Measurements from ENCODE around the gene DNAJC1.
"Not testable (repeated sequence)": the region's sequence is repeated elsewhere in the genome, so short reads cannot be mapped to it uniquely, and the experiment has no call there.

DNA sequence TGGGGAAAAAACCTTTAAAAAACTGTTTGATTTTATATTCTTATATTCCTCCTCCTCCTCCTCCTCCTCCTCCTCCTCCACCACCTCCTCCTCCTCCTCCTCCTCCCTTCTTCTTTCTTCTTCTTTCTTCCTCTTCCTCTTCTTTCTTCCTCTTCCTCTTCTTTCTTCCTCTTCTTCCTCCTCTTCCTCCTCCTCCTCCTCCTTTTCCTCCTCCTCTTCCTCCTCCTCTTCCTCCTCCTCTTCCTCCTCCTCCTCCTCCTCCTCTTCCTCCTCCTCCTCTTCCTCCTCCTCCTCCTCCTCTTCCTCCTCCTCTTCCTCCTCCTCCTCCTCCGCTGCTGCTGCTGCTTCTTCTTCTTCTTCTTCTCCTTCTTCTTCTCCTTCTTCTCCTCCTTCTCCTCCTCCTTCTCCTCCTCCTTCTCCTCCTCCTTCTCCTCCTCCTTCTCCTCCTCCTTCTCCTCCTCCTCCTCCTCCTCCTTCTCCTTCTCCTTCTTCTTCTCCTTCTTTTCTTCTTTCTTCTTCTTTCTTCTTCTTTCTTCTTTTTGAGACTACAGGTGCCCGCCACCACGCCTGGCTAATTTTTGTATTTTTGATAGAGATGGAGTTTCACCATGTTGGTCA, 286.0 kb downstream of the DNAJC1 start:
- TF ChIP-seq, protein P1, sequence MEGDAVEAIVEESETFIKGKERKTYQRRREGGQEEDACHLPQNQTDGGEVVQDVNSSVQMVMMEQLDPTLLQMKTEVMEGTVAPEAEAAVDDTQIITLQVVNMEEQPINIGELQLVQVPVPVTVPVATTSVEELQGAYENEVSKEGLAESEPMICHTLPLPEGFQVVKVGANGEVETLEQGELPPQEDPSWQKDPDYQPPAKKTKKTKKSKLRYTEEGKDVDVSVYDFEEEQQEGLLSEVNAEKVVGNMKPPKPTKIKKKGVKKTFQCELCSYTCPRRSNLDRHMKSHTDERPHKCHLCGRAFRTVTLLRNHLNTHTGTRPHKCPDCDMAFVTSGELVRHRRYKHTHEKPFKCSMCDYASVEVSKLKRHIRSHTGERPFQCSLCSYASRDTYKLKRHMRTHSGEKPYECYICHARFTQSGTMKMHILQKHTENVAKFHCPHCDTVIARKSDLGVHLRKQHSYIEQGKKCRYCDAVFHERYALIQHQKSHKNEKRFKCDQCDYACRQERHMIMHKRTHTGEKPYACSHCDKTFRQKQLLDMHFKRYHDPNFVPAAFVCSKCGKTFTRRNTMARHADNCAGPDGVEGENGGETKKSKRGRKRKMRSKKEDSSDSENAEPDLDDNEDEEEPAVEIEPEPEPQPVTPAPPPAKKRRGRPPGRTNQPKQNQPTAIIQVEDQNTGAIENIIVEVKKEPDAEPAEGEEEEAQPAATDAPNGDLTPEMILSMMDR (IDR thresholded peaks at IDR 0.05): not testable (repeated sequence)
- not testable (repeated sequence) for TF ChIP-seq POLR2A (IDR thresholded peaks at IDR 0.05)
